Tibial nerve (tissue), 3 donors: ENCODE results near the gene STAB2.

Experiments
- CTCF ChIP-seq, 5 experiments: fragments of 200-600 bp in 3 of 5; fragments of 450-650 bp in 2 of 5; sonication (generic) in 3 of 5; IDR thresholded peaks; one replicate each; pipeline ENCODE4 v1.5.1; 2016 to 2019; ENCODE audit warnings: antibody characterized with exemption in 5 of 5, mild to moderate bottlenecking in 3 of 5, moderate library complexity in 2 of 5
- POLR2A ChIP-seq, 2 donors: fragments of 450-650 bp; IDR thresholded peaks; one replicate each; pipeline ENCODE4 v1.6.1; 2017; ENCODE audit warnings: antibody characterized with exemption in 2 of 2, mild to moderate bottlenecking in 2 of 2, moderate library complexity in 2 of 2

DNA sequence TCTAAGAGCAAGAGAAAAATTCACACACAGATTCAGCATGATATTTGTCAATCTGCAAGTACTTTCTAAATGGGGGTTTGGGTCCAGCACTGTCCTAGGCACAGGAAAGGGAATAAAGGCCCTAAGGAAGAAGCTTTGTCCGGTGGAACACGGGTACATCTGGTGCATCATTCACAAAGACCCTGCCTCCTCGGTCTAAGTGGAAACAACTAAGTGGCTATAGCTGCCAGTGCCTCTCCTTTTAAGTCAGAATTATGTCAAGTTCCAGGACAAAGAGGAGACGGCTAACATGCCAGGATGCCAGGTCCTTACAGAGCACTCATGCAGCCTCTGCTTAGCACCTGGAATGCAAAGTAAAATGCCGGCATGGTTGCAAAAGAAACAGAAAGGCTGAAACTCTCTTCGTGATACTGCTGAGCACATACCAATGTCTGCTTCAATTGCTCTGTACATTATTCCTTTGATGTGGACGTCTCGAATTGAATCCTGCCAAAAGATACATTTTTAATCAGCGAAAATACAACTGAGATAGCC lies 206.5 kb downstream of the STAB2 start:
- TF ChIP-seq POLR2A (IDR thresholded peaks at IDR 0.05) (no peak), CTCF (IDR thresholded peaks at IDR 0.05) (no peak)
